A172 (cell line): ENCODE data around the gene GSTA5. TPM values are rescaled to one million over a fixed set of nuclear protein-coding genes. Genes with fewer than 3 reads are reported as not detected.
A peak's percentile ranks its signal among the peaks of the same experiment; 100 is the strongest.
"Not testable (repeated sequence)": the region's sequence is repeated elsewhere in the genome, so short reads cannot be mapped to it uniquely, and the experiment has no call there.

Source experiments
- DNase-seq: peaks from one replicate; pipeline ENCODE4 v3.0.0-alpha.2; 2015; ENCODE audit warnings: low spot score
- total RNA-seq: library from RNA; depleted of rRNA; stranded (reverse); fragments of >200 nt; shearing (Covaris generic); gene quantifications from 2 replicates; pipeline ENCODE4 v1.2.3, GENCODE V29; 2014

The GSTA5 gene
- total RNA-seq, 1 experiment from 2014 or later: not detected

GRCh38 chr6:52834481-52834880 lies 6.1 kb downstream of the GSTA5 start:
- DNase-seq: no peak

- DNase-seq: not testable (repeated sequence)
These were observed 9.7 kb downstream of the GSTA5 start for GRCh38 chr6:52830869-52831268.

DNA sequence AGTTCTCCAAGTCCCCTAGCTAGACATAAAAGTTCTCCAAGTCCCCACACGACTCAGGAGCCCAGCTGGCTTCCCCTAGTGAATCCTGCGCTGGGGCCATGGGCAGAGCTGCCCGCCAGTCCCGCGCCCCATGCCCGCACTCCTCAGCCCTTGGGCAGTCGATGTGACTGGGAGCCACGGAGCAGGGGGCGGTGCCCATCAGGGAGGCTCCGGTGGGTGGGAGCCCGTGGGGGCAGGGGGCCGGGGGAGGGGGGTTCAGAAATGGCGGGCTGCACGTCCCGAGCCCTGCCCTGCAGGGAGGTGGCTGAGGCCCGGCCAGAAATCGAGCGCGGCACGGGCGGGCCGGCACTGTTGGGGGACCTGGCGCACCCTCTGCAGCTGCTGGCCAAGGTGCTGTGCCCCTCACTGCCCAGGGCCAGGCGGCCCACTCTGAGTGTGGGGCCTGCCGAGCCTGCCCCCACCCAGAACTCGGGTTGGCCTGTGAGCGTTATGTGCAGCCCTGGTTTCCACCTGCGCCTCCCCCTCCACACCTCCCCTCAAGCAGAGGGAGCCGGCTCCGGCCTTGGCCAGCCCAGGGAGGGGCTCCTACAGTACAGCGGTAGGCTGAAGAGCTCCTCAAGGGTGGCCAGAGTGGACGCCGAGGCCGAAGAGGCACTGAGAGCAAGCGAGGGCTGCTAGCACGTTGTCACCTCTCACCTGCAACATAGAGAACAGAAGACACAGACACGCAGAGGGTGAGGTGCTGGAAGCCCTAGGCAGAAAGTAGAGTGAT lies 11.4 kb downstream of the GSTA5 start:
- no peak for DNase-seq

DNA sequence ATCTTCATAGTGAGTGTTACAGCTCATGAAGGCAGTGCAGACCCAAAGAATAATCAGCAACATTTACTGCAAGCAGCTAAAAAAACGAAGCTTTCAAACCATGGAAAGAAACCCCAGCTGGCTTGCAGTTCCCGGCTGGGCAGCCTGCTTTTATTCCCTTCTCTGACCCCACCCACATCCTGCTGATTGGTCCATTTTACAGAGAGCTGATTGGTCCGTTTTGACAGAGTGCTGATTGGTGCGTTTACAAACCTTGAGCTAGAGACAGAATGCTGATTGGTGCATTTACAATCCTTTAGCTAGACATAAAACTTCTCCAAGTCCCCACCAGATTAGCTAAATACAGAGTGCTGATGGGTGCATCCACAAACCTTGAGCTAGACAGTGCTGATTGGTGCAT lies 12.0 kb downstream of the GSTA5 start:
- not testable (repeated sequence) for DNase-seq

DNA sequence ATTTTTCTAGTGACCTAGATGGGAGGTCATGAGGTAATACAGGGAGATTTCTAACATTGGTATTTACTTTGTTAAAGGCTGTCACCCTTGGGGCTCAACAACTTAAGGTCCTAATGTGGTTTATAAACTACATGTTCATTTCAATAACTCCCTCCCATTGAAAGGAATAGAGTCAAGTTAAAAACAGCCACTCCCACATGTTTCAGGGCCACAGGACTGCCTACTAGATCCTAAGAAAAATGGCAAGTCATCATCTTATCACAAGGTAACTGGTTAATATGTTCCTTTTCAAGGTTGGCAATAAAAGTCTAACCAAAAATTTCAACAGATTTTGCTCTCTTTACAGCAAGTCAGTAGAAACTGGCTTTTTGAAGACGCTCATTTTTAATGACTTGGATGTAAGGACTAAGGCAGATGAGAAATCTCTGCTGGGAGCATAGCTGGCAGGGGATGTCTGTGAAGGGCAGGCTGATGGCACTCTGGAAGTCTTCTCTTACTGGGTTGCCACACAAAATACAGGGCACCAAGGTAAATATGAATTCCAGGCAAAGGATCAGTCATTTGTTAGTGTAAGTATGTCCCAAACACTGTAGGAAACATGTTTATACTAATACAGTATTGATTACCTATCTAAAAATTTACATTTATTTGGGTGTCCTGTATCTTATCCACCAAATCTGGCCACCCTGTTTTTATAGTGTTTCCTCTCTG lies 13.4 kb downstream of the GSTA5 start:
- not testable (repeated sequence) for DNase-seq

DNA sequence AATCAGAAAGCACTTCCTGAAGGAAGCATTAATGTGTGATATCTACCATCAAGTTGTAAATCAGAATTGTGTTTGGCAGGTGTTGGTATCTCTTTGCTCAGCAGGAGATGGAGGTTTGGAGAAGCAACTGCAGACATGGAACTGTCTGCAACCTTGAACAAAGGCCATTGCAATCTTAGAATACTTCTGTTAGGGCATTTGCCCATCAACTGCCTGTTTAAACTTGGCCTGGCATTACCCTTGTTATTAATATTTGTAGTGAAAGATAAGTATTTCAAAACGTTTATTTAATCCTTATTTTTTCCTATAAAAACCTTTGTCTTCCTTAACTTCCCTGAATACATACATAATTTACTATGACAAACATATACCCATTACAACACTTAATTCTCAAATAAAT lies 14.1 kb downstream of the GSTA5 start:
- no peak for DNase-seq

DNA sequence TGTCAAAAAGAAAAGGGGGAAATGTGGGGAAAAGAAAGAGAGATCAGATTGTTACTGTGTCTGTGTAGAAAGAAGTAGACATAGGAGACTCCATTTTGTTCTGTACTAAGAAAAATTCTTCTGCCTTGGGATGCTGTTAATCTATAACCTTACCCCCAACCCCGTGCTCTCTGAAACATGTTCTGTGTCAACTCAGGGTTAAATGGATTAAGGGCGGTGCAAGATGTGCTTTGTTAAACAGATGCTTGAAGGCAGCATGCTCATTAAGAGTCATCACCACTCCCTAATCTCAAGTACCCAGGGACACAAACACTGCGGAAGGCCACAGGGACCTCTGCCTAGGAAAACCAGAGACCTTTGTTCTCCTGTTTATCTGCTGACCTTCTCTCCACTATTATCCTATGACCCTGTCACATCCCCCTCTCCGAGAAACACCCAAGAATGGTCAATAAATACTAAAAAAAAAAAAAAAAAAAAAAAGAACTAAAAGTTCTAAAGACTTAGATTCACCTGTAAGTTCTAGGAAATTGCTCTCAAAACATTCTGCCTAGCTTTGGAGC lies 14.6 kb downstream of the GSTA5 start:
- DNase-seq: not testable (repeated sequence)

DNA sequence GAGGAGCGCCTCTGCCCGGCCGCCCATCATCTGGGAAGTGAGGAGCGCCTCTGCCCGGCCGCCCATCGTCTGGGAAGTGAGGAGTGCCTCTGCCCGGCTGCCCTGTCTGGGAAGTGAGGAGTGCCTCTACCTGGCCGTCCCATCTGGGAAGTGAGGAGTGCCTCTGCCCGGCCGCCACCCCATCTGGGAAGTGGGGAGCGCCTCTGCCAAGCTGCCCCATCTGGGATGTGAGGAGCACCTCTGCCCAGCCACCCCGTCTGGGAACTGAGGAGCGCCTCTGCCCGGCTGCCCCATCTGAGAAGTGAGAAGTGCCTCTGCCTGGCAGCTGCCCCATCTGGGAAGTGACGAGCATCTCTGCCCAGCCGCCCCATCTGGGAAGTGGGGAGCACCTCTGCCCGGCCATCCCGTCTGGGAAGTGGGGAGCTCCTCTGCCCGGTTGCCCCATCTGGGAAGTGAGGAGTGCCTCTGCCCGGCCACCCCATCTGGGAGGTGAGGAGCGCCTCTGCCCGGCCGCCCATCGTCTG lies 15.3 kb downstream of the GSTA5 start:
- not testable (repeated sequence) for DNase-seq

- DNase-seq: no peak
These were observed 18.8 kb downstream of the GSTA5 start for GRCh38 chr6:52821842-52822241.

- DNase-seq: no peak
These were observed 20.4 kb downstream of the GSTA5 start for GRCh38 chr6:52820198-52820597.

GRCh38 chr6:52815167-52816092 lies 25.2 kb downstream of the GSTA5 start:
- peak; percentile 40 for DNase-seq

DNA sequence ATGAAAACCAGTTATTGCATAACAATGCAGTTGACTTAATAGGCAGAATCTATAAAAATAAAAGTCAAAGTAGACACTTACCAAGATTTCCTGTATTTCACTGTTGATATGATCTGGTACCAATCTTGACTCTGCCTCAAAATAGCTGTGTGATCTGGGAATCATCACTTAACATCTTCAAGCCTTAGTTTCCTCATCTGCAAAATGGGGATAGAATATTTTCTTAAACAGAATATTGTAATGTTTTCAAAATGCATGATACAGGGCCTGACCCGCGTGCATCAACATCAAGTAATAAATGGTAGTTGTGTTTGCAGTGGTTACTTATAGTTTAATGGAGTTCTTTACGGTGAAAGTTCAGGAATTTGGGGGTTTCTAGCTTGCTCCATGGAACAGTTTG lies 26.1 kb downstream of the GSTA5 start:
- DNase-seq: not testable (repeated sequence)

DNA sequence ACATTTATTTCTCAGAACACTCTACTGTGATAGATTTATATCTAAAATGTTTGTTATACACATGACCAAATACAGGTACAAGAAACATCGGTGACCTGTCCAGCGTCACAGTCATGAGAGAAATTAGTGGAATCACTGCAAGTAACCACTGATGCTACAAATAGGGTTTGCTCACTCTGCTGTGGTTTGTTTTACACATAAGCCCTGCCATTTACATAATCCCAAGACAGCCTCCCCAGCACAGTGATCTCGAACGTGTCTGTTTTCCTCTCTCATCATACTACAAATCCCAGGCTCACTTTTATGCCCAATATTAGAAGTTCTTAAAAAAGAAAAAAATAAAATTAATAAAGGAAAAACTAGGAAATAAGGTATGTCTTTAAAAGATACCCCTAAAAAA lies 30.8 kb downstream of the GSTA5 start:
- DNase-seq: not testable (repeated sequence)

GRCh38 chr6:52808660-52809059 lies 32.0 kb downstream of the GSTA5 start:
- no peak for DNase-seq

GRCh38 chr6:52803668-52804255 lies 36.9 kb downstream of the GSTA5 start, which contains the start of gene GSTA1:
TSS of gene GSTA1 (minus strand) at chr6:52803816. CDS start at chr6:52799267, 4,549 bp downstream.
- DNase-seq: not testable (repeated sequence)

DNA sequence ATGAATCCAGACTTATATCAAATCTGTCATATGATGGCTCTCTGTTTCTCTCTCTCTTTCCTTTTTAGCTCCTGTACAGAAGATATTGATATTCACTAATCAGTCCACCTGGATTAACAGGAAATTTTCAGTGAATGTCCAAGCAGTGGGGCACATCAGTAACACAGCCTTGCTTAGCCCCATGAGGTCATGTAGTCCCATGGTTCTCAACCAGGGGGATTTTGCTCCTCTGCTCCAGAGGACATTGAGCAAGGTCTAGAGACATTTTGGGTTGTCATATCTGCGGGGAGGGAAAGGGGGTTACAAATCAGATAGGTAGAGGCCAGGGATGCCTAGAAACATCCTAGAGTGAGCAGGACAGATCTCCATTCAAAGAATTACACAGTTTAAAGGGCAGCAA lies 37.8 kb downstream of the GSTA5 start:
- DNase-seq: no peak

- DNase-seq: no peak
These were observed 39.3 kb downstream of the GSTA5 start for GRCh38 chr6:52801188-52801841.

DNA sequence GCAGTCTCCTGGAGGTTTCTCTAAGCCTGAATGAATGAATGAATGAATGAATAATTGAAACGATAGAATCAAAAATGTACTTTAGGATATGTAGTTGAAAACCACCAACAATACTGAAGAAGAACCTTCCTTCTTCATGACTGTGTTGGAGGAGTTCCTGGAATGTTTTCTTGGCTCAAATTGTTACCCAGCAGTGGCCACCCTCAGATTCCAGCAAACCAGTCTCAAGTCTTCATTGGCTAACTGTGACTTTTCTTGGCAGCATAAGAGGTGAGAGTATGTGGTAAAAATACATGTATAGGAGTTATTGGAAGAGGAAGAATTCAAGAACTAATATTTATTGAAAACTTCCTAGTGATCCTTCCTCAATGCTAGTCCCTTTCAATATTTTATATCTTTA lies 41.3 kb downstream of the GSTA5 start:
- not testable (repeated sequence) for DNase-seq

DNA sequence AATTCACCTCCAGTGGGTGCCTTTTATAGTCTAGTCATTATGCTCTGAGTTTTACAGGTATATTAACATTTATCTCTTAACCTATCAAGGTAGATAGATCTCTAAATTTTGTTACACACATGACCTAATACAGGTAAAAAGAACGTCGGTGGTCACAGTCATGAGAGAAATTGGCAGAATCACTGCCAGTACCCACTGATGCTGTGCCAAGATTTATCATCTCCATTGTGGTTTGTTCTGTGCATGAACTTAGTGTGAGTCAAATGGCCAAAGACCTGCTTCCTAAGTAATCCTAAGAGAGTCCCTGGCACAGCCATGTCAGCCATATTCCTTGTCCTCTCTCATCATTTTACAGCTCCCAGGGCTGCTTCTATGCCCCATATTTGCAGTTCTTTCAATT lies 46.2 kb downstream of the GSTA5 start:
- not testable (repeated sequence) for DNase-seq

- DNase-seq: no peak
These were observed 49.8 kb downstream of the GSTA5 start for GRCh38 chr6:52790861-52791260.
